GM23248 (cell line): ENCODE data around the gene TPK1. TPM values are rescaled to one million over a fixed set of nuclear protein-coding genes. Genes with fewer than 3 reads are reported as not detected.

ENCODE experiments used
- DNase-seq: peaks from one replicate; pipeline ENCODE4 v3.0.0-alpha.2; 2015
- H2AFZ ChIP-seq: fragments of 200-600 bp; sonication (generic); 2 replicates; pipeline ENCODE4 v1.6.1; 2016; ENCODE audit warnings: antibody characterized with exemption
- H3F3A ChIP-seq: fragments of 200-600 bp; sonication (generic); 2 replicates; pipeline ENCODE4 v1.6.1; 2016; ENCODE audit warnings: mild to moderate bottlenecking, antibody characterized with exemption, mixed run types; ENCODE audit not compliant: insufficient read depth
- H3K27ac ChIP-seq: fragments of 200-600 bp; sonication (generic); 2 replicates; pipeline ENCODE4 v1.5.1; 2016; ENCODE audit warnings: mild to moderate bottlenecking
- H3K27me3 ChIP-seq: fragments of 200-600 bp; sonication (generic); replicated peaks from 2 replicates; pipeline ENCODE4 v1.6.1; 2016; ENCODE audit warnings: mild to moderate bottlenecking; ENCODE audit not compliant: insufficient read depth
- H3K36me3 ChIP-seq: fragments of 200-600 bp; sonication (generic); 2 replicates; pipeline ENCODE4 v1.6.1; 2016; ENCODE audit warnings: low read depth, mild to moderate bottlenecking
- H3K4me1 ChIP-seq: fragments of 200-600 bp; sonication (generic); 2 replicates; pipeline ENCODE4 v1.6.1; 2016; ENCODE audit warnings: mild to moderate bottlenecking; ENCODE audit not compliant: insufficient read depth
- H3K4me2 ChIP-seq: fragments of 200-600 bp; sonication (generic); one replicate; pipeline ENCODE4 v1.6.1; 2016; ENCODE audit warnings: mild to moderate bottlenecking; ENCODE audit not compliant: unreplicated experiment
- H3K4me3 ChIP-seq: fragments of 200-600 bp; sonication (generic); 2 replicates; pipeline ENCODE4 v1.5.1; 2016; ENCODE audit warnings: mild to moderate bottlenecking
- H3K79me2 ChIP-seq: fragments of 200-600 bp; sonication (generic); 2 replicates; pipeline ENCODE4 v1.6.1; 2016; ENCODE audit warnings: mild to moderate bottlenecking; ENCODE audit not compliant: insufficient read depth
- H3K9ac ChIP-seq: fragments of 200-600 bp; sonication (generic); 2 replicates; pipeline ENCODE4 v1.6.1; 2016; ENCODE audit warnings: mild to moderate bottlenecking
- H3K9me2 ChIP-seq: fragments of 200-600 bp; sonication (generic); 2 replicates; pipeline ENCODE4 v1.6.1; 2016; ENCODE audit warnings: mixed run types, mild to moderate bottlenecking, moderate library complexity; ENCODE audit not compliant: insufficient read depth
- H3K9me3 ChIP-seq: fragments of 200-600 bp; sonication (generic); one replicate; pipeline ENCODE4 v1.6.1; 2017; ENCODE audit warnings: low read depth
- H4K20me1 ChIP-seq: fragments of 200-600 bp; sonication (generic); 2 replicates; pipeline ENCODE4 v1.6.0; 2016; ENCODE audit not compliant: insufficient read depth
- EZH2 ChIP-seq: fragments of 200-600 bp; sonication (generic); IDR thresholded peaks from 2 replicates; pipeline ENCODE4 v1.6.1; 2018; ENCODE audit warnings: antibody characterized with exemption, mild to moderate bottlenecking; ENCODE audit not compliant: insufficient read depth, poor library complexity, severe bottlenecking
- EZH2phosphoT487 ChIP-seq: fragments of 200-600 bp; sonication (generic); IDR thresholded peaks from 2 replicates; pipeline ENCODE4 v1.6.1; 2018; ENCODE audit warnings: antibody characterized with exemption, moderate library complexity, mild to moderate bottlenecking, low read depth; ENCODE audit not compliant: insufficient read depth
- WGBS, 2 experiments: methylation state at CpG; one replicate each; pipeline ENCODE4 v1.1.6; 2015 to 2017; ENCODE audit warnings: low lambda C conversion rate in 2 of 2, low coverage in 1 of 2; ENCODE audit errors: missing lambda C conversion rate in 2 of 2; 5-methylcytosine and 5-hydroxymethylcytosine counted together
- in situ Hi-C: fragments of 300-500 bp; cut with MboI; formaldehyde crosslinking; loops from 2 replicates; pipeline ENCODE4 v1.15.0; 2020
- polyA plus RNA-seq: library from polyadenylated mRNA; unstranded; fragments of >200 nt; fragmentation: Nextera tagmentation; extraction: Ambion mirVana; gene quantifications from 2 replicates; pipeline ENCODE4 v1.2.1, GENCODE V29; 2016
- total RNA-seq: library from RNA; depleted of rRNA; stranded (reverse); fragments of >200 nt; shearing (Covaris generic); gene quantifications from 2 replicates; pipeline ENCODE4 v1.2.3, GENCODE V29; 2014

Gene TPK1
- total and polyA plus RNA-seq, 2 experiments from 2014 or later = 2.9 to 3.7 TPM

- Histone ChIP-seq H3K4me3 (no peak overlapping the region), H3F3A (no peaks in the 10 kb centered on the region), H4K20me1 (no peaks in the 10 kb centered on the region), H3K36me3 (no peaks in the 10 kb centered on the region), H3K27me3 (no peaks in the 10 kb centered on the region), H3K79me2 (no peaks in the 10 kb centered on the region), H3K4me1 (no peaks in the 10 kb centered on the region), H3K27ac (no peak overlapping the region), H3K9ac (no peak overlapping the region), H3K4me2 (no peak overlapping the region), H3K9me2 (no peaks in the 10 kb centered on the region), H2AFZ (no peak overlapping the region), H3K9me3 (no peaks in the 10 kb centered on the region)
- 70 to 74% methylated on average over 7 of the region's 7 CpGs for WGBS, 2 experiments
- no peak for DNase-seq
- in situ Hi-C loops = no loop called here
- TF ChIP-seq EZH2phosphoT487 (no peak), EZH2 (no peak)
These were observed 286.0 kb downstream of the TPK1 start for GRCh38 chr7:144549861-144550260.

- TF ChIP-seq EZH2phosphoT487 (no peak), EZH2 (no peak)
- no peak overlapping the region for H3K4me3 ChIP-seq
- no peaks in the 10 kb centered on the region for H3K9me3 ChIP-seq
- no peak overlapping the region for H2AFZ ChIP-seq
- no peaks in the 10 kb centered on the region for H3K27me3 ChIP-seq
- H3K27ac ChIP-seq = no peak overlapping the region
- in situ Hi-C loops = no loop called here
- no peaks in the 10 kb centered on the region for H3K36me3 ChIP-seq
- H3K9me2 ChIP-seq = no peaks in the 10 kb centered on the region
- DNase-seq = no peak
- no peak overlapping the region for H3K9ac ChIP-seq
- no peak overlapping the region for H3K4me2 ChIP-seq
- no peaks in the 10 kb centered on the region for H4K20me1 ChIP-seq
- H3K79me2 ChIP-seq = no peaks in the 10 kb centered on the region
- WGBS, 2 experiments = 52 to 54% methylated on average over 3 of the region's 3 CpGs
- H3F3A ChIP-seq = no peaks in the 10 kb centered on the region
- no peaks in the 10 kb centered on the region for H3K4me1 ChIP-seq
These were observed 287.3 kb downstream of the TPK1 start for GRCh38 chr7:144548556-144548955.

- Histone ChIP-seq H3K27me3 (no peaks in the 10 kb centered on the region), H3K9ac (no peak overlapping the region), H3K36me3 (no peaks in the 10 kb centered on the region), H3K4me3 (no peak overlapping the region), H3K27ac (no peak overlapping the region), H3K9me3 (no peaks in the 10 kb centered on the region), H3K79me2 (no peaks in the 10 kb centered on the region), H3F3A (no peaks in the 10 kb centered on the region), H4K20me1 (no peaks in the 10 kb centered on the region), H3K4me1 (no peaks in the 10 kb centered on the region), H3K4me2 (no peak overlapping the region), H3K9me2 (no peaks in the 10 kb centered on the region), H2AFZ (no peak overlapping the region)
- DNase-seq = no peak
- in situ Hi-C loops = no loop called here
- no peak for TF ChIP-seq EZH2
- no peak for TF ChIP-seq EZH2phosphoT487
- WGBS, 2 experiments = 59 to 64% methylated on average over 1 of the region's 1 CpG
These were observed 288.0 kb downstream of the TPK1 start for GRCh38 chr7:144547888-144548287.

- no peak overlapping the region for H3K27ac ChIP-seq
- H3K9me2 ChIP-seq = no peaks in the 10 kb centered on the region
- H3K4me1 ChIP-seq = no peaks in the 10 kb centered on the region
- no peaks in the 10 kb centered on the region for H4K20me1 ChIP-seq
- H3K27me3 ChIP-seq = no peaks in the 10 kb centered on the region
- no peak for TF ChIP-seq EZH2phosphoT487
- TF ChIP-seq EZH2 = no peak
- H3K9me3 ChIP-seq = no peaks in the 10 kb centered on the region
- WGBS, 2 experiments = 51 to 53% methylated on average over 2 of the region's 2 CpGs
- no peak overlapping the region for H3K9ac ChIP-seq
- no peak overlapping the region for H2AFZ ChIP-seq
- H3K4me2 ChIP-seq = no peak overlapping the region
- H3K79me2 ChIP-seq = no peaks in the 10 kb centered on the region
- H3F3A ChIP-seq = no peaks in the 10 kb centered on the region
- no peak overlapping the region for H3K4me3 ChIP-seq
- H3K36me3 ChIP-seq = no peaks in the 10 kb centered on the region
- no peak for DNase-seq
- in situ Hi-C loops = no loop called here
These were observed 289.1 kb downstream of the TPK1 start for GRCh38 chr7:144546782-144547181.

GRCh38 chr7:144545330-144545729, 290.5 kb downstream of the TPK1 start:
- Histone ChIP-seq H3K27ac (no peak overlapping the region), H3K79me2 (no peaks in the 10 kb centered on the region), H3K4me3 (no peak overlapping the region), H3K36me3 (no peaks in the 10 kb centered on the region), H3K9ac (no peak overlapping the region), H3K9me3 (no peaks in the 10 kb centered on the region), H3K4me2 (no peak overlapping the region), H4K20me1 (no peaks in the 10 kb centered on the region), H3F3A (no peaks in the 10 kb centered on the region), H3K27me3 (no peaks in the 10 kb centered on the region), H3K4me1 (no peaks in the 10 kb centered on the region), H2AFZ (no peak overlapping the region), H3K9me2 (no peaks in the 10 kb centered on the region)
- in situ Hi-C loops = no loop called here
- TF ChIP-seq EZH2phosphoT487 (no peak), EZH2 (no peak)
- 29 to 38% methylated on average over 1 of the region's 1 CpG for WGBS, 2 experiments
- DNase-seq = no peak
